ENCODE data around the gene FAM241B.

FAM241B gene

DNA sequence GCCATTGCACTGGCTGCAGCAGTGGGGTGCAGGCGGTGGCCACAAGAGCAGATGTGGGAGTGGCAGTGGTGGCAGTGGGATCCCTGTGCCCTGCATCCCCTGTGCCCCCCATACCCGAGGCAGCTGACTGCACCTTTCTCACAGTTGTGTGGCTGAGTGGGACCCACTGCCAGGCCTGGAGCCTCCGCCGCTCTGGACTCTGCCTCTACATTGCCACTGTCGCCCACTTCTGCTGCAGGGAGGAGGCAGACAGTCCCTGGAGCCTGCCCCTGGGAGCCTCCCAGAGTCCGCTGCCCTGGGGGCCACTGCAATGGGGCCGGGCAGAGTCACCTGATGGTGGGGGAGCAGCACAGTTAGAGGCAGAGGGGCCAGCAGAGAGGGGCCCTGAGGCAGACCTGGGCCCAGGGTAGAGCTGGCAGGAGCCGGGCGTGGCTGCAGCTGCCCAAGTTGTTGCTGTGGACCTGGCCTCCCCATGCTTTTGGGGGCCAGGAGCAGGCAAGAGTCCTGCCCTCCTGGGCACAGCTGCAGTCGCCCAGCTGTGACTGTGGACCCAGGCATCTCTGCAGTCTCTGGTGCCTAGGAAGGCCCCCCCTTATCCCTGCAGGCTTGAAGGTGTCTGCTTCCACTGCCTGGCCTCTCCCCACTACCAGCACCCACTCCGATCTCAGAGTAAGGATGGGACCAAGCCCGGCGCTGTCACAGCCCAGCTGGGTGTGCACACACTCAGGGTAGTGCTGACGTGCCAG, 22.2 kb downstream of the FAM241B start:
- in situ Hi-C loops (cut with HindIII; ENCODE audit: low sequenced_read_pairs): no loop called here
- DNase-seq (ENCODE audit: low read depth): no peak
- no peak overlapping the region for H3K4me3 ChIP-seq (ENCODE audit: low read depth, low read length)
- TF ChIP-seq, protein P1, sequence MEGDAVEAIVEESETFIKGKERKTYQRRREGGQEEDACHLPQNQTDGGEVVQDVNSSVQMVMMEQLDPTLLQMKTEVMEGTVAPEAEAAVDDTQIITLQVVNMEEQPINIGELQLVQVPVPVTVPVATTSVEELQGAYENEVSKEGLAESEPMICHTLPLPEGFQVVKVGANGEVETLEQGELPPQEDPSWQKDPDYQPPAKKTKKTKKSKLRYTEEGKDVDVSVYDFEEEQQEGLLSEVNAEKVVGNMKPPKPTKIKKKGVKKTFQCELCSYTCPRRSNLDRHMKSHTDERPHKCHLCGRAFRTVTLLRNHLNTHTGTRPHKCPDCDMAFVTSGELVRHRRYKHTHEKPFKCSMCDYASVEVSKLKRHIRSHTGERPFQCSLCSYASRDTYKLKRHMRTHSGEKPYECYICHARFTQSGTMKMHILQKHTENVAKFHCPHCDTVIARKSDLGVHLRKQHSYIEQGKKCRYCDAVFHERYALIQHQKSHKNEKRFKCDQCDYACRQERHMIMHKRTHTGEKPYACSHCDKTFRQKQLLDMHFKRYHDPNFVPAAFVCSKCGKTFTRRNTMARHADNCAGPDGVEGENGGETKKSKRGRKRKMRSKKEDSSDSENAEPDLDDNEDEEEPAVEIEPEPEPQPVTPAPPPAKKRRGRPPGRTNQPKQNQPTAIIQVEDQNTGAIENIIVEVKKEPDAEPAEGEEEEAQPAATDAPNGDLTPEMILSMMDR (IDR thresholded peaks at IDR 0.05; ENCODE audit: low read depth, low read length, missing control alignments): no peak

- TF ChIP-seq, protein P1 (IDR thresholded peaks at IDR 0.05; ENCODE audit: low read depth, low read length, missing control alignments): no peak
- H3K4me3 ChIP-seq (ENCODE audit: low read depth, low read length): no peak overlapping the region
- in situ Hi-C loops (cut with HindIII; ENCODE audit: low sequenced_read_pairs): no loop called here
- DNase-seq (ENCODE audit: low read depth): no peak
Measured at GRCh38 chr10:69652857-69653199, 22.8 kb downstream of the FAM241B start.

DNA sequence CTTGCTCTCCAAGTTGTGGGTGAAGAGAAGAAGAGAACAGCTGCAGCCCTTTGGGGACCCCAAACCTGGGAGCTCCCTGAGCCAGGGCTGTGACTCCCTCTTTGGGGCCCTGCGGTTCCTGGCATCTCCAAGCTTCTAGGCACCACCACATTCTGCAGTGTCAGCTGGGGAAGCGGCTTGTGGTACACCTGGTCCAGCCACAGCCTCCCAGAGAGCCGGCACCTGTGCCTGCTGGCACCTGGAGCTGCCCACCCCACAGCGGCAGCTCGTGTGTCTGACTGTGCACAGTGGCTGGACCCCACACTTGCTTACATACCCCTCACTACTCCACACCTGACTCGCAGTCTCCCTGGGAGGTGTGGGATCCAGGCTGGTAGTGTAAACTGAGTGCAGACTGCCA, 23.5 kb downstream of the FAM241B start:
- no peak for DNase-seq (ENCODE audit: low read depth)
- in situ Hi-C loops (cut with HindIII; ENCODE audit: low sequenced_read_pairs): no loop called here
- no peak overlapping the region for H3K4me3 ChIP-seq (ENCODE audit: low read depth, low read length)
- TF ChIP-seq, protein P1 (IDR thresholded peaks at IDR 0.05; ENCODE audit: low read depth, low read length, missing control alignments): no peak

DNA sequence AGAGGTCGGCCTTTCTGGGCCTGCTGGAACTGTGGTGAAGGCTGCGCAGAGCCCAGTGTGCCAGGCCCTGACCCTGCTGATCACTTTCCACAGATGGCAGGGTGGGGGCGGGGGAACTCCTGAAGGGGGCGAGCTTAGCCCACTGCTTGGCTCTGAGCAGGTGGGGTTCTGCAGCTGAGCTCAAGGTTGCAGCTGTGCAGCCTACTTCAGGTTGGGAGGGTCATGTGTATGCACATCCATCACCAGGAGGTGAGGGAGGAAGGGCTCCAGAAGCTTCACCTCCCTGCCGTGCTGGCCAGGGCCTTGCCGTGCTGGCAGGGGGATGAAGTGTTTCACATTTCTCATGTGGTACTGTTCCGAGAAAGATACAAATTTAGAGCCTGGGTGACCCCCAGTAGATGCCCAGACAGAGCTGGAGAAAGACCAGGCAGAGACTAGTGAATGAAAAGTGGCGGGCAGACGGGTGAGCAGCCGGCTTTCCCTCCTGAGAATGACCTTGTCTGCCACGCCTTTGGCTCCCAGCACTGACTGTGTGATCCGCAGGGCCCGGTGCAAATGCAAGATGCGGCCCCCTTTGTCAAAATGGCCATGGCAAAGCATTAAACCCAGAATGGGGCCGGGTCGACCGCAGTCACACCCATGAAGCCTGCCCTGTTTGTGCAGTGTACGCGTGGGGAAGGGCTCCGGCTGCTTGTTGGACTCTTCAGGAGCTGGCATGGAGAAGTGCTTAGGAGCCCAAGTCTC, 25.2 kb downstream of the FAM241B start:
- in situ Hi-C loops (cut with HindIII; ENCODE audit: low sequenced_read_pairs): loop anchor here (5.0 kb wide), 1 partner anchor 137 kb away; no protein-coding TSS in a partner anchor
- TF ChIP-seq, protein P1 (IDR thresholded peaks at IDR 0.05; ENCODE audit: low read depth, low read length, missing control alignments): no peak
- no peak overlapping the region for H3K4me3 ChIP-seq (ENCODE audit: low read depth, low read length)
- DNase-seq (ENCODE audit: low read depth): no peak

- DNase-seq (ENCODE audit: low read depth): no peak
- TF ChIP-seq, protein P1 (IDR thresholded peaks at IDR 0.05; ENCODE audit: low read depth, low read length, missing control alignments): no peak
- in situ Hi-C loops (cut with HindIII; ENCODE audit: low sequenced_read_pairs): loop anchor here (5.0 kb wide), 1 partner anchor 136 kb away; no protein-coding TSS in a partner anchor
- no peak overlapping the region for H3K4me3 ChIP-seq (ENCODE audit: low read depth, low read length)
Measured at GRCh38 chr10:69655868-69656555, 26.0 kb downstream of the FAM241B start.

- TF ChIP-seq, protein P1 (IDR thresholded peaks at IDR 0.05; ENCODE audit: low read depth, low read length, missing control alignments): no peak
- in situ Hi-C loops (cut with HindIII; ENCODE audit: low sequenced_read_pairs): loop anchor here (5.0 kb wide), 1 partner anchor 135 kb away; no protein-coding TSS in a partner anchor
- no peak for DNase-seq (ENCODE audit: low read depth)
- H3K4me3 ChIP-seq (ENCODE audit: low read depth, low read length): no peak overlapping the region
Measured at GRCh38 chr10:69656742-69657269, 26.8 kb downstream of the FAM241B start.

Data from astrocyte of the cerebellum (primary cell).